ENCODE data around the gene SLC34A1.
"Not testable (repeated sequence)": the region's sequence is repeated elsewhere in the genome, so short reads cannot be mapped to it uniquely, and the experiment has no call there.

SLC34A1 gene

GRCh38 chr5:177355162-177355867, 28.9 kb upstream of the SLC34A1 start:
- no peak for DNase-seq

DNA sequence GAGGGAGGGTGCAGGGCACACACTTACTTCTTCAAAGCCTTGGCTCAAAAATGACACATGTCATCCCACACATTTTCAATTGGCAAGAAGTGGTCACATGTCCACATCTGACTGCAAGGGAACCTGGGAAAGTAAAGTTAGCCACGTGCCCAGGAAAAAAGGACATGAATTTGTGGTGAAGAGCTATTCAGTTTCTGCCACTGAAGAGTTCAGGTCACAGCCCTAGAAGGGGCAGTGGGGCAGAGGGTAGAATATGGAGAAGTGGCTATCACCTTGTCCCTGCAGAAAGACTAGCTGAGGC, 28.4 kb upstream of the SLC34A1 start:
- DNase-seq, result no peak

DNA sequence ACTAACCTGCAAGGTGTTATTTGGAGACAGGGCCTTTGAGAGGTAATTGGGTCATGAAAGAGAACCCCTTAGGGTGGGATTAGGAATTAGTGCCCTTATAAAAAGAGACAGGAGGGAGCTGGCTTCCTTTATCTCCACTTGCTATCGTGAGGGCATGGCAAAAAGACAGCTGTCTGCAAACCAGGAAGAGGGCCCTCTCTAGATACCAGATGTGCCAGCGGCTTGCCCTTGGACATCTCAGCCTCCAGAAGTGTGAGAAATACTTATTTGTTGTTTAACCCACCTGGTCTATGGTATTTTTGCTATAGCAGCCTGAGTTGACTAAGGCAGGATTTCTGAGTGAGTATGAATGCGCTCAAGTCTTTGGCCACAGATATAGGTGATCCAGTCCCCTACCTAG, 27.5 kb upstream of the SLC34A1 start:
- DNase-seq, result no peak

DNA sequence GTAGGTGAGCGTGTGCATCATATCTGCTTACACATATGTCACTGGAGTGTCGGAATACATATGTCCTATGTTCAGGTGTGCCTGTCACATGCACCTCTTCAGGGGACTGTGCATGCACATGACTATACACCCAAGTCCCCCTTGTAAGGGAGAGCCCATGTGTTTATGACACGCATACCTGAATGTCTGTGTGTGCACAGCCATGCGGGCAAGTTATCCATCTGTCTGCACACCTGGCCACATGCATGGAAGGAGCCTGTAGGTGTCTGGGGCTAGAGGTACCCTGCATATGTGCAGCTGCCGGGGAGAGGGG, 27.1 kb upstream of the SLC34A1 start:
- no peak for DNase-seq

- no peak for DNase-seq
Measured at GRCh38 chr5:177357459-177358351, 26.5 kb upstream of the SLC34A1 start, which contains the start of gene RGS14. Gene RGS14 (plus strand): TSS chr5:177357924. CDS start chr5:177358025, 101 bp downstream.

- no peak for DNase-seq
Measured at GRCh38 chr5:177358370-177358819, 25.8 kb upstream of the SLC34A1 start.

- DNase-seq, result no peak
Measured at GRCh38 chr5:177359451-177359851, 24.8 kb upstream of the SLC34A1 start.

DNA sequence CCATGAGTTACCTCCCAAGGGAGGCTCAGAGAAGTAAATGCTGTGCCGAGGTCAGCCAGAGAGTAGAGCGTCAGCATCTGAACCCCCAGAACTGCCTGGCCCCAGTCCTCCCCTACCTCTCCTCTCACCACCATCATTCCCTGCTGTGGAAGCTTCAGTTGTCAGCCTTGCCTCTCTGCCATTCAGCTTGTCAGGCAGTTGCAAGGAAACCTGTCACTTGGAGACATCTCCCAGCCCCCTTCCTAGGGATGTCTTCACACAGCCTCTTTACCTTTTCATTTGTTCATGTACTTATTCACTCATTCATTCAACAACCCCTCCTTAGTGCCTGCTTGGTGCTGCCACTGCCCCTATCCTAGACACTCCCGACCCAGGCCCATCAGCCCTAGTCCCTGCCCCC, 24.4 kb upstream of the SLC34A1 start:
- no peak for DNase-seq

DNA sequence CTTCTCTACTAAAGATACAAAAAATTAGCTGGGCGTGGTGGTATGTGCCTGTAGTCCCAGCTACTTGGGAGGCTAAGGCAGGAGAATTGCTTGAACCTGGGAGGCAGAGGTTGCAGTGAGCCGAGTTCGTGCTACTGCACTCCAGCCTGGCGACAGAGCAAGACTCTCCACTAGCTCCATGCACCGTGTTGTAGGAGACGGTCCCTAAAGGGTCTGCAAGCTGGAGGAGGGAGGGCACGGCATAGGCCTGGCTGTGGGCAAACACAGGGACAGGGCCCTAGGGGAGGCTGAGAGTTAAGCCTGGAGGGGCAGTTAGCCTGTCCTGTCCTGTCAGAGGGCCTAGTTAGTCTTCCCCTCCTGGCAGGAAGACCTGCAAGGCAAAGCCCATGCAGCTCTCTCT, 23.5 kb upstream of the SLC34A1 start:
- DNase-seq, result not testable (repeated sequence)

DNA sequence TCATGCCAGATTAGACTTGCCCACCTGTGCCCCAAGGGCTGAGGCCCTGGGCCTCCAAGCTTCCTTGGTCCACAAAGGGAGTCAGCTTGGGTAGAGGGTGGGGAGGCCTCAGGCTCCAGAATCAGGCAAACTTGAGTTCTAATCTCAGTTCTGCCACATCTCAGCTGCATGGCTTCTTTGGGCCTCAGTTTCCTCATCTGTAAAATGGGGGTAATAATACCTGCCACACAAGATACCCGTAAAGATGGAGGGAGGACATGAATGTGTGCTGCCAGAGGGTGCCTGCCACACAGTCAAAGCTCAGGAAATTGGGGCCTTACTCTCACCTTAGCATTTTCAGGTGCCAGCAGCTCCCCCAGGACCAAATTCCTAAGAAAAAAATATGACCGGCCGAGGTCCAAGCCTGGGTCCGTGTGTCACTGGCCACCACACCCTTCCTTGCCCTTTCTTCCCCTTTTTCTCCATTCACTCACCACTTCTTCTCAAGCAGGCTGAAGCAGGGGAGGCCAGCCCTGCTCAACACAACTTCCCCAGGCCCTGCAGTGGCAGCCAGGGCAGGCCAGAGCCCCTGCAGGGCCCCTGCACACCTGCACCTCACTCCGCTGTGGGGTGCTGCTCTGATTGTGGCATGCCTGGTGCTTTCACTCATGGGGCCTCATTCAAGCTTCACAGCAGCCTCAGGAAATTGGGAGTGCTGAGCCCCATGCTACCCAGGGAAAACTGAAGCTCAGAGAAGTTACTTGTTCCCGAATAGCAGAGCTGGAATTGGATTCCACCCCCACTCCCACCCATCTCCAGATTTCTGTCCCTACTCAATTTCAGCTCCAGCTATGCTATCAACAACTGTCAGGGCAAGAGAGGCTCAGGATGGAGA, 22.6 kb upstream of the SLC34A1 start:
- DNase-seq, result no peak

DNA sequence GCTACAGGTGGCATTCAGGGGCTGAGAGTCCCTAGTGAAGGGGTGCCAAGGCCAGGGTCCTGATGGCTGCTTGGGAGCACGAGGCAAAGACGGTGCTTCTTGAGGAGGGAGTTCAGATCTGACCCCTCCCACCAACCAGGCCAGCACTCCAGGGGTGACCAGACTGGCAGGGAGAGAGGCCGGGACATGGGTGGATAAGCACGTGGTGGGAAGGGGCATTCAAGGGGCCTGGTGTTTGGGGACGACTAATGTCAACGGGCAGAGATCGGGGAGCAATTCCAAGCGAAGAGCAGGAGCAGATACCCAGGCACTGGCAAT, 22.0 kb upstream of the SLC34A1 start:
- no peak for DNase-seq

- DNase-seq, result no peak
Measured at GRCh38 chr5:177362610-177363507, 21.4 kb upstream of the SLC34A1 start.

GRCh38 chr5:177363565-177363964, 20.7 kb upstream of the SLC34A1 start:
- DNase-seq, result no peak

DNA sequence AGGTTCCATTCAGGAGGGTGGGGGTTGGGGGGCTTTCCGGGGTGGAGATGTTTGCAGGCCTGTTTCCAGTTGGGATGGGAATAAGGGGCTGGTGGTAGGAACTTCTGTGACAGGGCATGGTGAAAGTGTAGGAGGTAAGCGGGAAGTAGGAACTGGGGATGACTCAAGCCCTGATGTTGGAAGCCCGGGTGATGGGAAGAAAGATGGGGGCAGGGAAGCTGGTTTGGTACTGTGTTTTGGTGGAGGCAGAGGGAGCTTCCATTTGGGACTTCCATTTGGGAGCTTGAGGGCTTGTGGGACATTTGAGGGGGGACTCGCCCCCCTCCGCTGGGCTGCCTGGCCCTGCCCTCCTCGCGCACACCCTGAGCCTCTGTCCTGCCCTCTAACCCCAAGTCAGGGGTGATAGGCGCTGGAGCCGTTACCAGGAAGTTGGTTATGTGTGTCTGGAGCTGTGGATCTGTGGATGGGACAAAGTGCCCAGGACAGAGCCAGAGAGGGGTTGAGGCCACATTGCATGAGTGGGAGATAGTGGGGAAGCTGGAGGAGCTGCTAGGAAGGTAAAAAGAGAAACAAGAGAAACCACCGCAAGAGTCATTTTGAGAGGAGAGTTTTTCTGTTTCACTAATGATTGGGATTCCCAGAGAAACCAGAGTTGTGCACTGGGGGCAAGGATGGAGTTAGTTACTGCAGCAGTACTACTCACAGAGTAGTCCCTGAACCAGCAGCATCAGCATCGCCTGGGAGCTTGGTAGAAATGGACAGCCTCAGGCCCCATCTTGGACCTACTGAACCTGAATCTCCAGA, 19.9 kb upstream of the SLC34A1 start:
- no peak for DNase-seq

DNA sequence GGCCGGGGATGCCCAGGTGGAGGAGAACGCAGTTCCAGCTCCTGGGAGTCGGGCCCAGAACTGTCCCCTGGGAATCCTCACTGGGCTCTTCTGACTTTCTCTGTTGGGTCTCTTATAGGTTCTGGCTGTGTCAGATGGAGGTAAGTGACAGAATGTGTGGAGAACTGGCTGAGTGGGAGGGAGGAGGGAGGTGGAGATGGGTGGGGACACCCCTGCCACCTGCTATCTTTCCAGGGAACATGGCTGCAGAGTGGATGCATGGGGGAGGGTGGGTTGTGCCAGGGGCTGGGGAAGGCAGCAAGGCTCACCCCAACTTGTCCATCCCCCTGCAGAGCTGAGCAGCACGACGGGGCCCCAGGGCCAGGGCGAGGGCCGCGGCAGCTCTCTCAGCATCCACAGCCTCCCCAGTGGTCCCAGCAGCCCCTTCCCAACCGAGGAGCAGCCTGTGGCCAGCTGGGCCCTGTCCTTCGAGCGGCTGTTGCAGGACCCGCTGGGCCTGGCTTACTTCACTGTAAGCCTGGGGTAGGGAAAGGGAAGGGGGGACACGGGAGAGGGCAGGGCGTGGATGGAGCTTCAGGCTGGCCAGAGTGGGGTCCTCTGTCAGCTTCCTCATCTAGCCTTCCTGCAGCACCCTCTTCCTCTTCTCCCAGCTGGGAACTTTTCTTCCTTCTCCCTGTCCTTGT, 18.2 kb upstream of the SLC34A1 start:
- DNase-seq, result no peak

GRCh38 chr5:177366528-177367322, 17.5 kb upstream of the SLC34A1 start:
- DNase-seq, result no peak

DNA sequence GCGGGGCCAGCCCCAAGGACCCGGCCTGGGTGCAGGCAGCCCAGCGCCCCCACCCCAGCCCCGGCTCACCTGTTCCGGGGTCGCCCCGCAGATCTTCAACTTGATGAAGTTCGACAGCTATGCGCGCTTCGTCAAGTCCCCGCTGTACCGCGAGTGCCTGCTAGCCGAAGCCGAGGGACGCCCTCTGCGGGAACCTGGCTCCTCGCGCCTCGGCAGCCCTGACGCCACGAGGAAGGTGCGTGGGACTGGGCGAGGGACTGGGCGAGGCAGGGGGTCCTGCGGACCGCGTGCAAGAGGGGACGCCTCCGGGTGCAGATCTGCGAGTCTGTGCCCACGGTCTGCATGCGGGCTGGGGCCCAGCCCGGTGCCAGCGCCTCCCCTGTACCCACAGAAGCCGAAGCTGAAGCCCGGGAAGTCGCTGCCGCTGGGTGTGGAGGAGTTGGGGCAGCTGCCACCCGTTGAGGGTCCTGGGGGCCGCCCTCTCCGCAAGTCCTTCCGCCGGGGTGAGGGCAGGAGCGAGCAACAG, 16.8 kb upstream of the SLC34A1 start:
- no peak for DNase-seq

DNA sequence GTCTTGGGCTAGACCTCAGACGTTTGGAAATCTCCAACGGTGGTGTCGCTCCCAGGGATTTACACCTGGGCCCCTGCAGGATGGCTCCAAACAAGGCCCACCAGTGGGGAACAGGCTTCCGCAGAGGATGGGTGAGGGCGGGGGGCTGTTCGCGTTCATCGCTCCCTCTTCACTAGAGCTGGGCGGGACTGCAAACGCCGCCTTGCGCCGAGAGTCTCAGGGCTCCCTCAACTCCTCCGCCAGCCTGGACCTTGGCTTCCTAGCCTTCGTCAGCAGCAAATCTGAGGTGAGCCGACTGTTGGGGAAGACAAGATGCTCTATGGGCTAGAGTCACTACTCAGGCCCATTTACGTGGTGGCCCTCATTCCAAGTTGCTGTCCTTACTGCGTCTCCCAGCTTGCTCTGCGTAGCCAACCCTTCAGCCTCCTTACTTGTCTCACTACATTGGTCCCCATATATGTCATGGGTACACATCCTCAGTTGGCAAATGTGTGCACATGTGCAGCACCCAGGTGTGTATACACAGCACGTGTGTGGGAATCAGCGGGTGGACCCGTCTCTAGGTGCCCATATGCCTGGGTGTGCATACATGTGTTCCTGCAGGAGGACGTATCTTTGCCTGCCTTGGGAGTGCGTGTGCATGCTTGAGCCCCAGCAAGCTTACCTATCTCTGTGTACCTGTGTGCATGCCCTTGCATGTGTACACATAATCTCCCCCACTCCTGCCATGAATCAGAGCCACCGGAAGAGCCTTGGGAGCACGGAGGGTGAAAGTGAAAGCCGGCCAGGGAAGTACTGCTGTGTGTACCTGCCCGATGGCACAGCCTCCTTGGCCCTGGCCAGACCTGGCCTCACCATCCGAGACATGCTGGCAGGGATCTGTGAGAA, 16.0 kb upstream of the SLC34A1 start:
- no peak for DNase-seq

Data from NCI-H446 (cell line).